GM10266 (cell line): Measurements from ENCODE around the gene ZP2.

Experiments
- DNase-seq: peaks from one replicate; pipeline ENCODE4 v3.0.0; 2012; ENCODE audit errors: extremely low spot score
- TF ChIP-seq, protein P1 (sequence below): IDR thresholded peaks from 2 replicates; pipeline ENCODE4 v1.5.1; 2012; ENCODE audit warnings: mild to moderate bottlenecking, low read depth; ENCODE audit not compliant: control insufficient read depth, insufficient read depth; ENCODE audit errors: missing control alignments

ZP2 gene

DNA sequence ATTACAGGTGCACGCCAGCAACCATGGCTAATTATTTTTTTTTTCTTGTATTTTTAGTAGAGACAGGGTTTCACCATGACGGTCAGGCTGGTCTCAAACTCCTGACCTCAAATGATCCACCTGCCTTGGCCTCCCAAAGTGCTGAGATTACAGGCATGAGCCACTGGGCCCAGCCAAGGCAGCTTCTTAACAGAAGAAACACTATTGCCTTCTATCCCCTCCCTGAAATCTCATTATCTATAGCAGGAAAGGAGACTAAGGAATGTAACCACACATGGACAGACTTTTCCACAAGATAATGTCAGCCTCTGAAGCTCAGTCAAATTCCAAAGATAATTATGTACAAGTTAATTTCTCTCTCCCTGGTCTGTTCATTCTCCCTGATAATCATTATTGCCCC is 5.7 kb upstream of the ZP2 start:
- TF ChIP-seq, protein P1, sequence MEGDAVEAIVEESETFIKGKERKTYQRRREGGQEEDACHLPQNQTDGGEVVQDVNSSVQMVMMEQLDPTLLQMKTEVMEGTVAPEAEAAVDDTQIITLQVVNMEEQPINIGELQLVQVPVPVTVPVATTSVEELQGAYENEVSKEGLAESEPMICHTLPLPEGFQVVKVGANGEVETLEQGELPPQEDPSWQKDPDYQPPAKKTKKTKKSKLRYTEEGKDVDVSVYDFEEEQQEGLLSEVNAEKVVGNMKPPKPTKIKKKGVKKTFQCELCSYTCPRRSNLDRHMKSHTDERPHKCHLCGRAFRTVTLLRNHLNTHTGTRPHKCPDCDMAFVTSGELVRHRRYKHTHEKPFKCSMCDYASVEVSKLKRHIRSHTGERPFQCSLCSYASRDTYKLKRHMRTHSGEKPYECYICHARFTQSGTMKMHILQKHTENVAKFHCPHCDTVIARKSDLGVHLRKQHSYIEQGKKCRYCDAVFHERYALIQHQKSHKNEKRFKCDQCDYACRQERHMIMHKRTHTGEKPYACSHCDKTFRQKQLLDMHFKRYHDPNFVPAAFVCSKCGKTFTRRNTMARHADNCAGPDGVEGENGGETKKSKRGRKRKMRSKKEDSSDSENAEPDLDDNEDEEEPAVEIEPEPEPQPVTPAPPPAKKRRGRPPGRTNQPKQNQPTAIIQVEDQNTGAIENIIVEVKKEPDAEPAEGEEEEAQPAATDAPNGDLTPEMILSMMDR, result no peak
- no peak for DNase-seq

DNA sequence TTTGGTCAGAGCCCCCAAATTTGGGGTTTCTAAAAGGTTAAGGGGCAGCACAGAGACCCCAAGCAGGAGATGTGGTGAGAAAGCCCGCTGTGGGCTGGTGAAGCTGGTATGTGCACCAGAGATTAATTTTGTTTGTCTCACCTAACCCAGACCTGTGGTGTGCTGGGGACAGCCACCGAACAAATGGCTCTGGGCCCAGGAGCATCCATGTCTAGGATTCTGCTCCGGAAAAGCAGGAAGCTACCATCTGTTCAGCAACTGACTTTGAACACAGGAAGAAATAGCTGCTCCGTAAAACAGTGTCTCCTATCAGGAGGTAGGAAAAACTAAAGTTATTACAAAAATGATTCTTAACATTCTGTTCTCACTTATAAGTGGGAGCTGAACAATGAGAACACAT is 2.7 kb upstream of the ZP2 start:
- no peak for DNase-seq

DNA sequence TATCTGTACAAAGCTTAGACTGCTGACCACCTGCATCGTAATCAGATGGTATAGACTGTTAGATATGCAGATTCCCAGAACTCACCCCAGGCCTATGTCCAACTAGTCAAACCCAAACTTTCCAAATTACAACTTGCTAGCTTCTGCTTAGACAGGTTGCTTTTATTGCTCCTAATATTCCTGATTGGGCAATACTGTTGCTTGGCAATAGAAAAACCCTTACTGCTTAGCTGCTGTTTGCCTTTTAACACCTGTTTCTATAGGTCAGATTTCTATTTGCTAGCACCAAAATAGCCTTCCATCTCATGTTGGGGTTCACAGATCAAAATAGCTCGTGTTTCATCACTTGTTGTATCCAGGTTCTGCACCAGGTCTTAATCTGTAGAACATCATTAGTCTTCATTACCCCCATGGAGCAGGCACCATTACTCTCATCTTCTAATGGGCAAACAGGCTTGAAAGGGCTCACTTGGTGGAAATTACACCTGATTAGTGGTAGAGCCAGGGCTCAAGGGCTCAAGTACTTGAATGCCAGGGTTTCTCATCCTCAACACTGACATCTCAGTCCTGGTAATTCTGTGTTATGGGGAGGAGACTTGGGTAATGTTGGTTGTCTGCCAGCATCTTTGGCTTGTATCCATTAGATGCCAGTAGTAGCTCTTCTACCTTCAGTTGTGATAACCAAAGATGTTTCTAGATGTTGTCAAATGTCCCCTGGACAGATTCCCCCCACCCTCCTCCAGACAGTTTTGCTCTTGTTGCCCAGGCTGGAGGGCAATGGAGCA is 2.7 kb downstream of the ZP2 start:
- no peak for DNase-seq
- TF ChIP-seq, protein P1, result no peak

More for the DNA sequence above, 2.7 kb upstream of the ZP2 start:
- TF ChIP-seq, protein P1, result no peak

DNA sequence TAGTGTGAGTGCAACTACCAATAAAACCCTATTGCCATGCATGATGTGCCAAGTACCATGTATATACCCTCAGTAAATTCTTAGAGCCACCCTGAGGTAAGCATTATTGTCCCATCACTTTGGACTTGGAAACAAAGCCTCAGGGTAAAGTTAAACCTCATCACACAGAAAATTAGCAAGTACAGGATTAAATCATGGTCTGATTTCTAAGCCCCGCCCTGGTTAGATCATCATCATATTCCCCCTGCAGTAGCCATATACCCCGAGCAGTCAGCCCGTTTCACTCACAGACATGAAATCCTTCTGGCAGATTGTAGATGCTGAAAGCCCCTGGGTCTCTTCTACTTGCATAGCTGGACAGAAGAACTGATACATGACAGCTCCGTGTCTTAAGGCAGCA is 4.8 kb downstream of the ZP2 start:
- TF ChIP-seq, protein P1, result no peak
- no peak for DNase-seq

DNA sequence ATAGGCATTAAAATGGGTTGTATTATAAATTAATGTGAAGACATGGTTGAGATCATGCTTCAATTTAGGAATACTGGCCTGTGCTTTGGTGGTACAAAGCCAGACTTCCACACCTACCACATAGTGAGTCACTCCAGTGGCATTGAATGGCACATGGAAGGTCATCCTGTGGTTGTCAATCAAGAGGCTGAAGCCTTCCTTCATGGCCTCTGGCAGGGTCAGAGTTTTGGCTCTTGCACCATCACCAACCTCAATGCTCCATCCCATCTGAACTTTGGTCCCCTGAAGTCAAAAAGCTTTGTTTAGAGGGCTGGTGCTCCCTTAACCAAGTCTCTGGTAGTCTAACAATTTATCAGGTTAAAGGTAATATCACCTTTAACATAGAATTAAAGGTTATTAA is 6.1 kb downstream of the ZP2 start:
- no peak for DNase-seq
- TF ChIP-seq, protein P1, result no peak

DNA sequence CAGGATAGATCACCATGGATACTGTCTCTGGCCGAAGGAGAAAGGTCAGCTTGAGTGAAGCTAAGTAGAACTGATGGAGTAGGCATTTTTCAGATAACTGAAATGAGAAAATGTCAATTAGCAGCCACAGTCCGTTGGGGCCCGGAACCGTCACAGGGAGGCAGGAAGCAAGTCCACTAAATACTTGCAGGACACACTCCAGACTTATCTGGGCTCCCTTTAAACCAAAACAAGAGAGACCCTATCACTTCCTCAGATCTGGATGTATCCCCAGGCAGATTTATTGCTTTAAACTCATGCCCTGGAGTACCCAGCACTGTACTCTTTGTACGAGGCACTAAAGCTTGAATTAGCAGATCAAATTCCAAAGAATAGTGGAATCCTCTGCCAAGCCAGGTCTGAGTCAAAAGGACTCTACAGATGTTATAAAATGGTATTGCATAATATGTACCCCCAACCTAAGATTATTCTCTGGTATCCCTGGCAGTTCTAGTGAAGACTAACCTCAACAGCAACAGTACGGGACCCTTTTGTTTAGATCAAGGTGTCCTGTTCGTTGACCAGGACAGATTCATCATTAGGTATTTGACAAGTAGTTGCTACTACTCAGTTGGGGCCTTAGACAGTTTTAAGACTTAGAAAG is 8.1 kb downstream of the ZP2 start:
- TF ChIP-seq, protein P1, result no peak
- no peak for DNase-seq

DNA sequence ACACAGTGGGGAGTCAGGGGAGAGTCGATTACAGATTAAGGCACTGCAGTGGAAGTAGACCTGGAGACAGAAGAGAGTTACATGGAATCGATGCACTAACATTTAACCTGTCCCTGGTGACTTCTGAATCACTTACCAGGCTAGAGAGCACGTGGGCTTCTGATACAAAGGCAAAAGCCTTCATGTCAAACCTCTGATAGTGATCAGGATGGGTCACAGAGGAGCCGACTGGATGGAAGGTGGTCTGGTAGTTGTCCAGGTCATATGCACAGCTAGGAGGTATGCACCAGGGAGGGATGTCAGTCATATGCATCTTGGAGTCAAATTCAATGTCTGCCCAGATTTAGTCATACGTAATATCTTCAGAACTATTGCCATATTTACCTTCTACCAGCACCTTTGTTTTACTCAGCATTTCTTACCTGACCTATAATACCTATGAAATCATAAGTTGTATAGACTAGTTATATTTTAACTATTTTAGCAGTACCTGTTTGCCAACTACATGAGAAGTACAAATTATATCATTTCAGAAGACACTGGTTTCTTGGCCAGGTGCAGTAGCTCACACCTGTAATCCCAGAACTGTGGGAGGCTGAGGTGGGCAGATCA is 11.7 kb downstream of the ZP2 start:
- TF ChIP-seq, protein P1, result no peak
- DNase-seq, result no peak
